RWPE2 (cell line): Measurements from ENCODE around the gene MRFAP1.
A peak's percentile ranks its signal among the peaks of the same experiment; 100 is the strongest.

Experiments used
- ATAC-seq: fragments of 200-7000 bp; cut with Tn5 transposase; 3 replicates; pipeline ENCODE4 v1.9.1; 2021; ENCODE audit warnings: low read depth
- DNase-seq: peaks from one replicate; pipeline ENCODE4 v3.0.0-alpha.2; 2020; ENCODE audit warnings: low spot score
- H3K27ac ChIP-seq: fragments of 450-650 bp; 2 replicates; pipeline ENCODE4 v1.5.1; 2017; ENCODE audit warnings: mild to moderate bottlenecking; ENCODE audit not compliant: poor library complexity, severe bottlenecking
- H3K27me3 ChIP-seq: fragments of 250-450 bp; sonication (Bioruptor Pico); 2 replicates; pipeline ENCODE4 v1.5.1; 2021; ENCODE audit warnings: mild to moderate bottlenecking, moderate library complexity; ENCODE audit not compliant: insufficient read depth, poor library complexity, severe bottlenecking
- H3K36me3 ChIP-seq: fragments of 250-450 bp; sonication (Bioruptor Pico); 2 replicates; pipeline ENCODE4 v1.5.1; 2020; ENCODE audit warnings: low read depth, mild to moderate bottlenecking, moderate library complexity
- H3K4me1 ChIP-seq: fragments of 250-450 bp; sonication (Bioruptor Pico); 2 replicates; pipeline ENCODE4 v1.5.1; 2021; ENCODE audit warnings: mild to moderate bottlenecking, moderate library complexity; ENCODE audit not compliant: insufficient read depth, poor library complexity, severe bottlenecking
- H3K4me3 ChIP-seq: fragments of 250-450 bp; sonication (Bioruptor Pico); 2 replicates; pipeline ENCODE4 v1.5.1; 2021; ENCODE audit warnings: mild to moderate bottlenecking, moderate library complexity; ENCODE audit not compliant: severe bottlenecking
- H3K9me3 ChIP-seq: fragments of 250-450 bp; sonication (Bioruptor Pico); 2 replicates; pipeline ENCODE4 v1.5.1; 2021; ENCODE audit warnings: mild to moderate bottlenecking, moderate library complexity; ENCODE audit not compliant: severe bottlenecking
- TF ChIP-seq, protein P1 (sequence below): fragments of 450-650 bp; IDR thresholded peaks from one replicate; pipeline ENCODE4 v1.5.1; 2017; ENCODE audit warnings: mild to moderate bottlenecking, moderate library complexity; ENCODE audit not compliant: poor library complexity, severe bottlenecking

MRFAP1 gene

DNA sequence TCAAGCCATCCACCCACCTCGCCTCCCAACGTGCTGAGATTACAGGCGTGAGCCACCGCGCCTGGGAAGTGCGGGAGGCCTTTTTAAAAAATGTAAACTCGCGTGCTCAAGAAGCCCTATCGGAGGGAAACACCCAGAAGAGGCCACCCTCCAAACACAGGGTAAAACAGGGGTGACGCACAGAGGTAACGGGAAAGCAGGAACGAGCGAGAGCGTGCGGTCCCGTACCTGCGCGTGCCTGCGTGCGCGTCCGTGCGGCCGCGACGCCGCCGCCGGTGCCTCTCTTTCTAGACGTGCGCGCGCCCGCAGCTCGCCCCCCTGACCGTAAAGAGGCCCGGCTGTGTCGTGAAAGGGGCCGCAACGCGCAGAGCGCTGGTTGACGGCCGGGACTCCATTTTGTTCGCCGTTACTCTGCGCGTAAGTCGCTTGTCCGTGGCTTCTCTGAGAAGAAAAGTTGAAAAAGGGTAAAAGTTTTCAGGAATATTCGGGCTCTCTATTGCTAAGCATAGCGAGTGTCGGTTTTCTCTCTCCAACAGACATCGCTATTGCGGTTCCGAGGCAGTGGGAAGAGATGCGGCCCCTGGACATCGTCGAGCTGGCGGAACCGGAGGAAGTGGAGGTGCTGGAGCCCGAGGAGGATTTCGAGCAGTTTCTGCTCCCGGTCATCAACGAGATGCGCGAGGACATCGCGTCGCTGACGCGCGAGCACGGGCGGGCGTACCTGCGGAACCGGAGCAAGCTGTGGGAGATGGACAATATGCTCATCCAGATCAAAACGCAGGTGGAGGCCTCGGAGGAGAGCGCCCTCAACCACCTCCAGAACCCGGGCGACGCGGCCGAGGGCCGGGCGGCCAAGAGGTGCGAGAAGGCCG, at the start of gene MRFAP1:
MRFAP1 (plus strand) TSS at position 394 of the 872 bp plus-strand sequence; CDS start at position 572, 178 bp downstream.
- no peaks in the 10 kb centered on the region for H3K9me3 ChIP-seq
- TF ChIP-seq, protein P1, sequence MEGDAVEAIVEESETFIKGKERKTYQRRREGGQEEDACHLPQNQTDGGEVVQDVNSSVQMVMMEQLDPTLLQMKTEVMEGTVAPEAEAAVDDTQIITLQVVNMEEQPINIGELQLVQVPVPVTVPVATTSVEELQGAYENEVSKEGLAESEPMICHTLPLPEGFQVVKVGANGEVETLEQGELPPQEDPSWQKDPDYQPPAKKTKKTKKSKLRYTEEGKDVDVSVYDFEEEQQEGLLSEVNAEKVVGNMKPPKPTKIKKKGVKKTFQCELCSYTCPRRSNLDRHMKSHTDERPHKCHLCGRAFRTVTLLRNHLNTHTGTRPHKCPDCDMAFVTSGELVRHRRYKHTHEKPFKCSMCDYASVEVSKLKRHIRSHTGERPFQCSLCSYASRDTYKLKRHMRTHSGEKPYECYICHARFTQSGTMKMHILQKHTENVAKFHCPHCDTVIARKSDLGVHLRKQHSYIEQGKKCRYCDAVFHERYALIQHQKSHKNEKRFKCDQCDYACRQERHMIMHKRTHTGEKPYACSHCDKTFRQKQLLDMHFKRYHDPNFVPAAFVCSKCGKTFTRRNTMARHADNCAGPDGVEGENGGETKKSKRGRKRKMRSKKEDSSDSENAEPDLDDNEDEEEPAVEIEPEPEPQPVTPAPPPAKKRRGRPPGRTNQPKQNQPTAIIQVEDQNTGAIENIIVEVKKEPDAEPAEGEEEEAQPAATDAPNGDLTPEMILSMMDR, result no peak
- peak; percentile 92 for DNase-seq
- peak within 1 kb of the TSS; percentile 65 for H3K4me3 ChIP-seq
- peaks cover 21% of the 10 kb centered on the region for H3K36me3 ChIP-seq
- H3K27me3 ChIP-seq, result no peaks in the 10 kb centered on the region
- H3K27ac ChIP-seq, result peak within 1 kb of the TSS; percentile 74
- ATAC-seq, result peak; percentile 83
- H3K4me1 ChIP-seq, result peaks cover 7% of the 10 kb centered on the region

GRCh38 chr4:6591313-6591712, 49.2 kb upstream of the MRFAP1 start:
- Histone ChIP-seq H3K4me1 (no peaks in the 10 kb centered on the region), H3K27me3 (no peaks in the 10 kb centered on the region), H3K27ac (no peak overlapping the region), H3K9me3 (no peaks in the 10 kb centered on the region), H3K4me3 (no peak overlapping the region), H3K36me3 (no peaks in the 10 kb centered on the region)
- DNase-seq (no peak), ATAC-seq (no peak)
- TF ChIP-seq, protein P1, result no peak

DNA sequence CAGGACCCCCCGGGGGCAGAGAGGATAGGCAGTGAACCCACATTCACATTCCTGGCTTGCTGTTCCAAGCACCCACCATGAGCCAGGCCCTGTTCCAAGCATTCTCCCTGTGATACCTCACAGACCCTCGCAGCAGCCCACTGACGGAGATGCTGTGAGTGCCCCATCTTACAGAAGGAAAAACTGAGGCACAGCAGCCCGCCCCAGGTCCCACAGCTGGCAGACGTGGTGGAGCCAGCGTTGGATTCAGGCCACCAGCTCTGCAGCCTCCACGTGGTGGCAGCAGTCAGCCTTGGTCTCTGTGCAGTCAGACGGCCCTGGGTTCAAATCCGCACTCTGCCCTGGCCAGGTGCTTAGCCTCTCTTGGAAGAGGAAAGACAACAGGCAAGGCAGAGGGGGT, 48.7 kb upstream of the MRFAP1 start:
- Histone ChIP-seq H3K27ac (no peak overlapping the region), H3K4me3 (no peak overlapping the region), H3K9me3 (no peaks in the 10 kb centered on the region), H3K36me3 (no peaks in the 10 kb centered on the region), H3K4me1 (no peaks in the 10 kb centered on the region), H3K27me3 (no peaks in the 10 kb centered on the region)
- no peak for ATAC-seq
- TF ChIP-seq, protein P1, result no peak
- no peak for DNase-seq

GRCh38 chr4:6592804-6593563, 47.5 kb upstream of the MRFAP1 start:
- H3K36me3 ChIP-seq, result no peaks in the 10 kb centered on the region
- no peaks in the 10 kb centered on the region for H3K4me1 ChIP-seq
- TF ChIP-seq, protein P1, result no peak
- no peak overlapping the region for H3K4me3 ChIP-seq
- DNase-seq (no peak), ATAC-seq (no peak)
- no peak overlapping the region for H3K27ac ChIP-seq
- H3K9me3 ChIP-seq, result no peaks in the 10 kb centered on the region
- no peaks in the 10 kb centered on the region for H3K27me3 ChIP-seq
